Inflammatory macrophage (primary cell): ENCODE measurements around the gene KRTAP5-8.
"Not testable (repeated sequence)": the region's sequence is repeated elsewhere in the genome, so short reads cannot be mapped to it uniquely, and the experiment has no call there.

ENCODE experiments used
- DNase-seq, 2 donors: peaks; one replicate each; pipeline ENCODE4 v3.0.0-alpha.2; 2020 to 2022

The KRTAP5-8 gene

GRCh38 chr11:71575723-71576424, 38.0 kb downstream of the KRTAP5-8 start:
- no peak for DNase-seq

- DNase-seq: not testable (repeated sequence)
These were observed 39.1 kb downstream of the KRTAP5-8 start for GRCh38 chr11:71576688-71577465.

- DNase-seq: no peak
These were observed 39.7 kb downstream of the KRTAP5-8 start for GRCh38 chr11:71577469-71578004.

DNA sequence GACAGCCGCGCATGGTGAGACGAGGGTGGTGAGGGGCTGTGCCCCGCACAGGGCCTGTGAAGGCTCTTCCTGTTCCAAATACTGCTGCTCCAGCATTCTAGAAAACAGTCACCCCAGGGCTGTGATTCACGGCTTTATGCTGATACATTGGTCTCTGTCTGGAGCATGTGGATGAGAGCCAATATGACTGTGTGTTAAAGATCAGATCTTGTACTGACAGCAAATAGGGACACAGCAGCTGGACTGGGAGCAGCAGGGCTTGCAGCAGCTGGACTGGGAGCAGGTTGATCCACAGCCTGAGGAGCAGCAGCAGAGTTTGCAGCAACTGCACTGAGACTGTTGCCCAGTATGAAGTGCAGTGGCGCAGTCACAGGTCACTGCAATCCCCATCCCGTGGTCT, 41.7 kb downstream of the KRTAP5-8 start:
- not testable (repeated sequence) for DNase-seq

DNA sequence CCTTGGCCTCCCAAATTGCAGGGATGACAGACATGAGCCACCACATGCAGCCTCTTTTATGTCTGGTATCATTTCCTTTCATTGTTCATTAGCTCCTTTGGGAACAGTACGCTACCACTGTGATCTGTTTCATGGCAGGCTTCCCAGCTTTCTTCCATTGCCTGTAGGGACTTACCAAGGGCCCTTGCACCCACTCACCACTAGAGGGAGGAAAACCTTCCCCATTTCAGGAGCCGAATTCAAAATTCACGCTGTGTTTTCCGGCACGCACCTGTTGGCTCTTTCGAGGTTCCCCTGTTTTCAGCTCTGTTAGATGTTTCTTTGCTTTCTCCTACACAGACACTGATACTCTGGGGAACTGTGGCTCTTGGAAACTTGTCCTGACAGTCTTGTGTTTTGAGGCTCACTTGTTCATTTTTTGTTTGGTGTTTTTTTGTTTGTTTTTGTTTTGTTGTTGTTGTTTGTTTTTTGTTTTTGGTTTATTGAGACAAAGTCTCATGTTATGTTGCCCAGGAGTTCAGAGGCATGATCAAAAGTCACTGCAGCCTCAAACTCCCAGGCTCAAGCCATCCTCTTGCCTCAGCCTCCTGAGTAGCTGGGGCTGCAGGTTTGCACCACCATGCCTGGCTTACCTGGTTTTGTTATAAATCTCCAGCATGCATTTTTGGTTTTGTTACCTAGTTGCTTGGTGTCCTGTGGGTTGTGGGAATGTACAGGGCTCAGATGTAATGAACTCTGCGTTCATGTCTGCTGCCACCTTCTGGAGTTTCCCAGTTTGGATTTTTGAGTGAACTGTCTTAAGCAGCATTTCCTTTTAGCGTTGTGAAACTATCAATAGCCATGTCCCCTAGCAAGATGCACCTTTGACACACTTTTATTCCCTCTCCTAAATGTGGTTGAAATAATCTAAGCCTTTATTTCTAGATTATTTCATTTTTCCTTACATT, 42.5 kb downstream of the KRTAP5-8 start:
- peak; percentile 6 to 49 for DNase-seq

GRCh38 chr11:71581826-71582225, 44.0 kb downstream of the KRTAP5-8 start:
- no peak for DNase-seq

DNA sequence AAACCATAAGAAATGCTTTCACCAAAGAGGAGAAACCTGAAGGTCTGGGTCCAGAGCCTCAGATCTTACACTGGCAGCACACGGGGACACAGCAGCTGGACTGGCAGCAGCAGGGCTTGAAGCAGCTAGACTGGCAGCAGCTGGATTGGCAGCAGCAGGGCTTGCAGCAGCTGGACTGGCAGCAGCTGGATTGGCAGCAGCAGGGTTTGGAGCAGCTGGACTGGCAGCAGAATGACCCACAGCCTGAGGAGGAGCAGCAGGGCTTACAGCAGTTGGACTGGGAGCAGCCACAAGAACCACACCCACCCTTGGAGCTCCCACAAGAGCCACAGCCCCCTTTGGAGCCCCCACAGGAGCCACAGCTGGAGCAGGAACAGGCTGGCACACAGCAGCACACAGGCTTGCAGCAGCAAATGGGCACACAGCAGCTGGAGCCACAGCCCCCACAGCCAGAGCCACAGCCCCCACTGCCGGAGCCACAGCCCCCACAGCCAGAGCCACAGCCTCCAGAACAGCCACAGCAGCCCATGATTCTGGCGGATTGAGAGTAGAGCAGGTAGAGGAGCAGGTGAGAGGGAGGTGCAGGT, 44.6 kb downstream of the KRTAP5-8 start, which contains the start of gene KRTAP5-11:
TSS of gene KRTAP5-11 (minus strand) at position 567 of the 587 bp plus-strand sequence. CDS start at position 529, 38 bp downstream.
- no peak for DNase-seq

- DNase-seq: peak in 1 of 2 donors; percentile 23
These were observed 45.1 kb downstream of the KRTAP5-8 start for GRCh38 chr11:71582969-71583368.

DNA sequence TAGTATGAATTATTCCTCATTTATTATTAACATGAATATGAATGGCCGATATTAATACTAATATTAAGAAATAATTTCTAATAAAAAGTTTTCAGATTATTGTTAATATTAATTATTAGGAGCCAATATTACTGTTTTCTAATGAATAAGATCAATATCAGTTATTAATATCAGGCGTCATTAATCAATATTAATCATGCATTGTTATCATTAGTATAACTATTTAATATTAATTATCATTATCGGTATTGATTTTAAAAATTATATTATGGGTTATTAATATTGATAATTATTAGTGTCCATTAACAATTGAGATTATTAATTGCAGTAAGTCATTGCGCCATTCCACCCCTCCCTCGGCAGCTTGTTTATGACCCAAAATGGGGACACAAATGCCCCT, 47.8 kb downstream of the KRTAP5-8 start:
- not testable (repeated sequence) for DNase-seq

DNA sequence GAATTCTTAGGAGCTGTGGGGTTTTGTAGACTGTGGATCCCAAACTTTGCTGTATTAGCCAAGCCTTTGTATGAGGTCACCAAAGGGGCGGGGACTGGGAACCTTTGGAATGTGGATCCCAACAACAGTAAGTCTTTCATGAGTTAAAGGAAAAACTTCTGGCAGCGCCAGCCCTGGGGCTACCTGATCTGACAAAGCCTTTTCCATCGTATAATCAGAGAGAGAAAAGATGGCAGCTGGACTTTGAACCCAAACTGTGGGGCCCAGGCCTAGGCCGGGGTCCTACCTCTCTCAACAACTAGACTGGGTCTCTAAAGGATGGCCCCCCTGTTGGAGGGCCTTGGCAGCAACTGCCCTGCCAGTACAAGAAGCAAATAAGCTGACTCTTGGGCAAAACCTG, 50.5 kb downstream of the KRTAP5-8 start:
- DNase-seq: not testable (repeated sequence)
